IMR-90 (cell line): Measurements from ENCODE around the gene BRI3BP.

Experiments
- CHD1 ChIP-seq: IDR thresholded peaks from 2 replicates; pipeline ENCODE4 v1.6.1; 2012; ENCODE audit warnings: low read depth, low read length, improper control_type of control experiment
- MXI1 ChIP-seq: IDR thresholded peaks from 2 replicates; pipeline ENCODE4 v1.6.1; 2012; ENCODE audit warnings: low read depth, mild to moderate bottlenecking, low read length, moderate library complexity, borderline replicate concordance
- SMC3 ChIP-seq: fragments of 150-350 bp; IDR thresholded peaks from 2 replicates; pipeline ENCODE4 v1.6.1; 2016; ENCODE audit warnings: low read depth, mild to moderate bottlenecking, antibody characterized with exemption, low read length, moderate library complexity
- TF ChIP-seq, protein P1 (sequence below): conservative IDR thresholded peaks from 2 replicates; pipeline ENCODE4 v1.5.1; 2012; ENCODE audit warnings: mild to moderate bottlenecking, low read depth, low read length, improper control_type of control experiment

DNA sequence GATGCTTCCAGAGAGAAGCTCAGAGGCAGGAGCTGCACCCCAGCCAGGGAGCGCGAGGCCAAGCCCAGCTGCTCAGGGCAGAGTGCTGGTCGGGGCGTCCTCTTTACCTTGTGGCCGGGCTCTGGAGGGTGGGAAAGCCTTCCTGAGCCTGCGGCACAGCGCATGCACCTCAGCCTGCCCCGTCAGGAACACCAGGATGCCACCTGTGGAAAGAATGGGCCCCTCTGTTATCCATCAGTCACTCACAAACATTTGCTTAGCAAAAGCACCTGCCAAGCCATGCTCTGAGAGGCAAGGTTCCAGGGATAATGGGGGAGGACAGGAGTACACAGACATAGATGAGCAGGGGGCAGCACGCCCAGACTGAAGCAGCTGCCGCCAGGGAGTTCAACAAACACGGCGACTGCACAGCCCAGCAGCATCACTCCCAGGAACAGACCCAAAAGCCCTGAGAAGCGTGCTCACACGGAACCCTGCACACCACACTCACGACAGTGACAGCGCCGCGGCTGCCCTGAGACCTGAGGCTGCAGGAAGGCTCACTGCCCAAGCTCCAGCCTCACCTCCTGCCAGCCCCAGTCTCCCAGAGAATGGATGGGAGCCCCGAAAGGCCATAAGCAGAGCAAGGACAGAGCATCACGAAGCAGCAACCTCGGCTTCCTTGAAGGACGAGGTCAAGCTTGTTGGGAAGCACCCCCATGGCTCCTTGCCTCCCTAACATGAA is 26.3 kb upstream of the BRI3BP start:
- TF ChIP-seq MXI1 = no peak
- TF ChIP-seq SMC3 = no peak
- TF ChIP-seq, protein P1, sequence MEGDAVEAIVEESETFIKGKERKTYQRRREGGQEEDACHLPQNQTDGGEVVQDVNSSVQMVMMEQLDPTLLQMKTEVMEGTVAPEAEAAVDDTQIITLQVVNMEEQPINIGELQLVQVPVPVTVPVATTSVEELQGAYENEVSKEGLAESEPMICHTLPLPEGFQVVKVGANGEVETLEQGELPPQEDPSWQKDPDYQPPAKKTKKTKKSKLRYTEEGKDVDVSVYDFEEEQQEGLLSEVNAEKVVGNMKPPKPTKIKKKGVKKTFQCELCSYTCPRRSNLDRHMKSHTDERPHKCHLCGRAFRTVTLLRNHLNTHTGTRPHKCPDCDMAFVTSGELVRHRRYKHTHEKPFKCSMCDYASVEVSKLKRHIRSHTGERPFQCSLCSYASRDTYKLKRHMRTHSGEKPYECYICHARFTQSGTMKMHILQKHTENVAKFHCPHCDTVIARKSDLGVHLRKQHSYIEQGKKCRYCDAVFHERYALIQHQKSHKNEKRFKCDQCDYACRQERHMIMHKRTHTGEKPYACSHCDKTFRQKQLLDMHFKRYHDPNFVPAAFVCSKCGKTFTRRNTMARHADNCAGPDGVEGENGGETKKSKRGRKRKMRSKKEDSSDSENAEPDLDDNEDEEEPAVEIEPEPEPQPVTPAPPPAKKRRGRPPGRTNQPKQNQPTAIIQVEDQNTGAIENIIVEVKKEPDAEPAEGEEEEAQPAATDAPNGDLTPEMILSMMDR = no peak
- no peak for TF ChIP-seq CHD1
